ENCODE measurements around the gene XIAP.
A peak's percentile ranks its signal among the peaks of the same experiment; 100 is the strongest.
"Not testable (repeated sequence)": the region's sequence is repeated elsewhere in the genome, so short reads cannot be mapped to it uniquely, and the experiment has no call there.

The XIAP gene

DNA sequence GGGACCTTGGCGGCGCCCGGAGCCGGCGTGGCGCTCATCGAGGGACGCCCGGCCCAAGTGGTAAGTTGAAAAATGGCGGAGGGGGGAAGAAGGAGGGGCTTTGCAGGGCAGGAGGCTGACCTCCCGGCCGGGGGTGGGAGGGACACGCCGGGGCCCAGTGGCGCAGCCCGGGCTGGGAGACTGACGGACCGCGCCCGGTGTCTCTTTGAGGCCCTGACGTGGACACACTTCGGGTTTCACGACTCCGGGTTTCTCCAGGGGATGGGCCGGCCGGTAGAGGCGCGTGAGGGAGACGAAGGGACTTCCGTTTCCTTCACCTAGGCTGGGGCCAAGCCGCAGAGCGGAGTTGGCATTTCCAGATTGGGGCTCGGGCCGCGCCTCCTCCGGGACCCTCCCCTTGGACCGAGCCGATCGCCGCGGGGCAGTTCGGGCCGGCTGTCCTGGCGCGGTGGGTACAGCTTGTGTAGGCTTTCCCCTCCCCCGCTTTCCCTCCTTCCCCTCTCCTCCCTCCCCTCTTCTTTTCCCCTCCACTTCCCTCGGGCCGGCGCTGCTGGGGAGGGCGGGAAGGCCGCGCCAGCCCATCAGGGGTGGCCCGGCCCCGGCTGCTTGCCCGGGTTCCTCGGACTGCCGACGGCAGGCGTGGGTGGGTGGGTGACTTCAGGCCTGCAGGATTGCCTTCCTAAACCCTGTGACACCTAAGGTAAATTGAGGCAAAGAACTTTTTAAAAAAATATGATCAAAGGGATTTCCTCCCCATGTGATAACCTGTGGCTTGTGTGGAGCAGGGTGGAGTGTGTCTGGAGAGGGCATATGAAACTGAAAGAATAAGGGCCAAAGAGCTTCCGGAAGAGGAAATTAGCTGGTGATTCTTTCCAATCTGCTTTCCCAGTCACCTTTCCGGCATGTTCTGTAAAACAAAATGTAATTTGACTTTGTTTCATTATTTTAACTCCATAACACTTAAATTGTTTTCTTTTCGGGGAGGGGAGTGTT is at the start of gene XIAP:
Gene XIAP, plus strand, starts transcription at position 208 of the 993 bp plus-strand sequence. CDS start 25,610 bp downstream, outside the sequence.
- peak; percentile 72 for DNase-seq (ENCODE audit: extremely low read depth, low read depth)
- TF ChIP-seq CTCF (IDR thresholded peaks at IDR 0.05; ENCODE audit: low read depth, low read length): no peak

GRCh38 chrX:123814343-123814742 is 45.5 kb upstream of the XIAP start:
- no peak for DNase-seq (ENCODE audit: extremely low read depth, low read depth)
- no peak for TF ChIP-seq CTCF (IDR thresholded peaks at IDR 0.05; ENCODE audit: low read depth, low read length)

GRCh38 chrX:123814934-123815394 is 44.9 kb upstream of the XIAP start:
- not testable (repeated sequence) for DNase-seq (ENCODE audit: extremely low read depth, low read depth)

GRCh38 chrX:123817288-123817894 is 42.5 kb upstream of the XIAP start:
- TF ChIP-seq CTCF (IDR thresholded peaks at IDR 0.05; ENCODE audit: low read depth, low read length): no peak
- no peak for DNase-seq (ENCODE audit: extremely low read depth, low read depth)

- TF ChIP-seq CTCF (IDR thresholded peaks at IDR 0.05; ENCODE audit: low read depth, low read length): no peak
- no peak for DNase-seq (ENCODE audit: extremely low read depth, low read depth)
Measured at GRCh38 chrX:123818243-123818642, 41.6 kb upstream of the XIAP start.

GRCh38 chrX:123822965-123823364 is 36.9 kb upstream of the XIAP start:
- TF ChIP-seq CTCF (IDR thresholded peaks at IDR 0.05; ENCODE audit: low read depth, low read length): no peak

GRCh38 chrX:123830309-123830708 is 29.5 kb upstream of the XIAP start:
- no peak for TF ChIP-seq CTCF (IDR thresholded peaks at IDR 0.05; ENCODE audit: low read depth, low read length)
- peak; percentile 43 for DNase-seq (ENCODE audit: extremely low read depth, low read depth)

More at GRCh38 chrX:123822965-123823364, 36.9 kb upstream of the XIAP start:
- DNase-seq (ENCODE audit: extremely low read depth, low read depth): no peak

All from AG09319 (cell line).